K562 (cell line): Measurements from ENCODE around the gene AMELX.

ENCODE experiments used
- BRF2 ChIP-seq: IDR thresholded peaks from 3 replicates; pipeline ENCODE4 v1.6.1; 2011; ENCODE audit warnings: borderline replicate concordance, mild to moderate bottlenecking; ENCODE audit not compliant: insufficient read length, insufficient read depth
- CHD4 ChIP-seq: fragments of 200-600 bp; sonication (generic); IDR thresholded peaks from 3 replicates; pipeline ENCODE4 v1.6.1; 2012; ENCODE audit warnings: low read depth, mild to moderate bottlenecking, mixed read lengths, low read length, inconsistent platforms; ENCODE audit not compliant: insufficient read depth, insufficient replicate concordance, poor library complexity, severe bottlenecking
- CTCF ChIP-seq, 3 experiments: IDR thresholded peaks in 2 of 3; conservative IDR thresholded peaks in 1 of 3; 2 replicates each; pipeline ENCODE4 v1.5.1; 2011 to 2012; ENCODE audit warnings: low read length in 3 of 3, mild to moderate bottlenecking in 3 of 3, control low read depth in 2 of 3, improper control_type of control experiment in 1 of 3, inconsistent platforms in 1 of 3, low read depth in 1 of 3, mixed read lengths in 1 of 3, moderate library complexity in 1 of 3; ENCODE audit not compliant: insufficient read depth in 2 of 3
- EZH2 ChIP-seq: IDR thresholded peaks from 2 replicates; pipeline ENCODE4 v1.6.1; 2012; ENCODE audit warnings: low read depth, mild to moderate bottlenecking, inconsistent platforms, low read length, borderline replicate concordance
- MXI1 ChIP-seq: IDR thresholded peaks from 2 replicates; pipeline ENCODE4 v1.6.1; 2011; ENCODE audit warnings: low read depth, mild to moderate bottlenecking, improper control_type of control experiment, low read length
- POLR2AphosphoS5 ChIP-seq: IDR thresholded peaks from 2 replicates; pipeline ENCODE4 v1.6.1; 2011; ENCODE audit warnings: mild to moderate bottlenecking, low read depth, low read length, moderate library complexity; ENCODE audit not compliant: control insufficient read depth, insufficient read depth
- RERE ChIP-seq: sonication (generic); formaldehyde crosslinking; IDR thresholded peaks from 2 replicates; pipeline ENCODE4 v1.8.0; 2023; ENCODE audit warnings: missing genetic modification reagents, mild to moderate bottlenecking, borderline replicate concordance

GRCh38 chrX:11311706-11312105 lies 18.5 kb downstream of the AMELX start:
- TF ChIP-seq RERE (no peak), CHD4 (no peak), POLR2AphosphoS5 (no peak), BRF2 (no peak), EZH2 (no peak), CTCF (IDR thresholded peaks at IDR 0.05 in 2 of 3, conservative IDR thresholded peaks at IDR 0.05 in 1 of 3; ENCODE audit: insufficient read depth in 2 of 3, low read depth in 1 of 3, low read length in 3 of 3) (no peak), MXI1 (no peak)
